A549 (cell line): ENCODE data around the gene THAP4. TPM values are rescaled to one million over a fixed set of nuclear protein-coding genes. Genes with fewer than 3 reads are reported as not detected.

Experiments used
- ATAC-seq, 2 experiments: fragments of 200-7000 bp in 1 of 2; fragments of >200 bp in 1 of 2; cut with Nextera tagmentation in 1 of 2; cut with Tn5 transposase in 1 of 2; 3 replicates each; pipeline versions ENCODE4 v1.8.0 to v1.9.1; 2018 to 2020; ENCODE audit warnings: mild to moderate bottlenecking in 1 of 2, moderate library complexity in 1 of 2
- CTCF ChIA-PET: fragments of 300-600 bp; sonication (Branson Sonifier 250); formaldehyde crosslinking; extraction: SDS; loops from one replicate; lab custom pipeline; 2021; ENCODE audit warnings: antibody characterized with exemption, inconsistent platforms; lab: Yijun Ruan, JAX
- POLR2A ChIA-PET: fragments of 350-600 bp; formaldehyde crosslinking; extraction: SDS; loops from one replicate; lab custom pipeline; 2021; ENCODE audit warnings: antibody characterized with exemption, inconsistent platforms; lab: Yijun Ruan, JAX
- DNase-seq, 2 experiments: peaks; one replicate each; pipeline versions ENCODE4 v3.0.0 to v3.0.0-alpha.2; 2011 to 2016; ENCODE audit warnings: low read depth in 1 of 2, low spot score in 1 of 2
- FAIRE-seq: peaks from 2 replicates; lab custom pipeline; 2011; peaks lifted over from hg19 to GRCh38; lab: Jason Lieb, UNC
- H3K27ac ChIP-seq, 2 experiments: fragments of >200 bp; sonication (Bioruptor Twin); formaldehyde crosslinking; 3 replicates each; pipeline ENCODE4 v1.5.1; 2016 to 2017
- H3K4me1 ChIP-seq: fragments of >200 bp; sonication (Bioruptor Twin); formaldehyde crosslinking; 3 replicates; pipeline ENCODE4 v1.6.1; 2016
- H3K4me2 ChIP-seq: fragments of >200 bp; sonication (Bioruptor Twin); formaldehyde crosslinking; 3 replicates; pipeline ENCODE4 v1.6.1; 2016
- H3K4me3 ChIP-seq: fragments of >200 bp; sonication (Bioruptor Twin); formaldehyde crosslinking; 3 replicates; pipeline ENCODE4 v1.5.1; 2016
- H3K9me3 ChIP-seq: fragments of >200 bp; sonication (Bioruptor Twin); formaldehyde crosslinking; 3 replicates; pipeline ENCODE4 v1.6.1; 2016
- CBX2 ChIP-seq: fragments of 200-600 bp; sonication (generic); IDR thresholded peaks from 2 replicates; pipeline ENCODE4 v1.6.1; 2016; ENCODE audit warnings: low read depth, mild to moderate bottlenecking, borderline replicate concordance
- CHD4 ChIP-seq: fragments of 200-600 bp; sonication (generic); IDR thresholded peaks from 2 replicates; pipeline ENCODE4 v1.6.1; 2016; ENCODE audit warnings: antibody characterized with exemption, mild to moderate bottlenecking, borderline replicate concordance
- ESRRA ChIP-seq: fragments of 150-350 bp; IDR thresholded peaks from 2 replicates; pipeline ENCODE4 v1.6.1; 2014; ENCODE audit warnings: mild to moderate bottlenecking, low read length, borderline replicate concordance
- FOSB ChIP-seq: fragments of 250-450 bp; sonication (Bioruptor Pico); IDR thresholded peaks from 2 replicates; pipeline ENCODE4 v1.5.0; 2020; ENCODE audit warnings: mild to moderate bottlenecking, moderate library complexity
- FOSL2 ChIP-seq, 2 experiments: fragments of 450-650 bp in 1 of 2; fragments of >200 bp in 1 of 2; sonication (Bioruptor Twin) in 1 of 2; formaldehyde crosslinking; IDR thresholded peaks; 2 replicates each; pipeline versions ENCODE4 v1.5.0 to v1.6.1; 2016 to 2020; ENCODE audit warnings: mild to moderate bottlenecking in 1 of 2, moderate library complexity in 1 of 2
- HDAC2 ChIP-seq: fragments of 200-600 bp; sonication (generic); IDR thresholded peaks from 2 replicates; pipeline ENCODE4 v1.6.1; 2016
- HOXB13 ChIP-seq: fragments of 250-450 bp; sonication (Bioruptor Pico); IDR thresholded peaks from 2 replicates; pipeline ENCODE4 v1.5.0; 2020; ENCODE audit warnings: low read depth, mild to moderate bottlenecking, moderate library complexity
- MAFK ChIP-seq: fragments of 450-650 bp; IDR thresholded peaks from 2 replicates; pipeline ENCODE4 v1.6.1; 2014; ENCODE audit not compliant: partially characterized antibody
- MYC ChIP-seq: IDR thresholded peaks from 2 replicates; pipeline ENCODE4 v1.6.1; 2012; ENCODE audit warnings: mild to moderate bottlenecking, inconsistent platforms, low read length, improper control_type of control experiment, borderline replicate concordance
- NPAS2 ChIP-seq: fragments of 250-450 bp; sonication (Bioruptor Pico); IDR thresholded peaks from 2 replicates; pipeline ENCODE4 v1.8.0; 2022; ENCODE audit warnings: mild to moderate bottlenecking, moderate library complexity, borderline replicate concordance
- NR3C1 ChIP-seq: fragments of >200 bp; sonication (Bioruptor Twin); formaldehyde crosslinking; IDR thresholded peaks from 3 replicates; pipeline ENCODE4 v1.6.1; 2017
- PHF8 ChIP-seq: fragments of 200-600 bp; sonication (generic); IDR thresholded peaks from 2 replicates; pipeline ENCODE4 v1.6.1; 2016; ENCODE audit warnings: low read depth, mild to moderate bottlenecking, antibody characterized with exemption, moderate library complexity, borderline replicate concordance
- POLR2AphosphoS2 ChIP-seq: conservative IDR thresholded peaks from 2 replicates; pipeline ENCODE4 v1.6.1; 2012; ENCODE audit warnings: low read length, improper control_type of control experiment, inconsistent platforms
- RCOR1 ChIP-seq: fragments of 150-350 bp; IDR thresholded peaks from 2 replicates; pipeline ENCODE4 v1.6.1; 2014; ENCODE audit warnings: antibody characterized with exemption, low read length, low read depth
- SMC3 ChIP-seq: fragments of >200 bp; sonication (Bioruptor Twin); formaldehyde crosslinking; IDR thresholded peaks from 3 replicates; pipeline ENCODE4 v1.6.1; 2018; ENCODE audit warnings: inconsistent platforms
- ZC3H11A ChIP-seq: fragments of 450-650 bp; IDR thresholded peaks from 2 replicates; pipeline ENCODE4 v1.6.1; 2014; ENCODE audit warnings: antibody characterized with exemption, mild to moderate bottlenecking
- ZSCAN20 ChIP-seq: fragments of 250-450 bp; sonication (Bioruptor Pico); IDR thresholded peaks from 2 replicates; pipeline ENCODE4 v1.8.0; 2022; ENCODE audit warnings: mild to moderate bottlenecking, moderate library complexity
- WGBS: methylation state at CpG from one replicate; pipeline ENCODE4 v1.1.6; 2017; ENCODE audit errors: missing lambda C conversion rate; 5-methylcytosine and 5-hydroxymethylcytosine counted together
- polyA plus RNA-seq, 4 experiments: library from polyadenylated mRNA; depleted of rRNA in 3 of 4; stranded (reverse); fragments of >200 nt; fragmentation: RNase III in 1 of 4; extraction: RNeasy Plus Mini Kit Qiagen cat#74134 plus additional on column Dnase treatment in 1 of 4; gene quantifications; 2 replicates in 3 of 4; 3 replicates in 1 of 4; pipeline ENCODE4 v1.2.3, GENCODE V29; 2011 to 2017
- TF ChIP-seq, protein P1 (sequence below): fragments of 200-600 bp; sonication (generic); IDR thresholded peaks from 2 replicates; pipeline ENCODE4 v1.6.1; 2016; ENCODE audit warnings: antibody characterized with exemption, mild to moderate bottlenecking, moderate library complexity
- TF ChIP-seq, protein P2 (sequence below): fragments of >200 bp; sonication (Bioruptor Twin); formaldehyde crosslinking; IDR thresholded peaks from 3 replicates; pipeline ENCODE4 v1.5.1; 2016
- TF ChIP-seq, protein P3 (sequence below): fragments of 150-350 bp; IDR thresholded peaks from 2 replicates; pipeline ENCODE4 v1.6.1; 2014; ENCODE audit warnings: low read depth, mild to moderate bottlenecking, low read length
- TF ChIP-seq, protein P4 (sequence below): IDR thresholded peaks from 2 replicates; pipeline ENCODE4 v1.6.1; 2012

The THAP4 gene
- polyA plus RNA-seq, 2 of the 4 experiments (the other 2 are of a cell fraction) = 36.1 to 51.0 TPM

DNA sequence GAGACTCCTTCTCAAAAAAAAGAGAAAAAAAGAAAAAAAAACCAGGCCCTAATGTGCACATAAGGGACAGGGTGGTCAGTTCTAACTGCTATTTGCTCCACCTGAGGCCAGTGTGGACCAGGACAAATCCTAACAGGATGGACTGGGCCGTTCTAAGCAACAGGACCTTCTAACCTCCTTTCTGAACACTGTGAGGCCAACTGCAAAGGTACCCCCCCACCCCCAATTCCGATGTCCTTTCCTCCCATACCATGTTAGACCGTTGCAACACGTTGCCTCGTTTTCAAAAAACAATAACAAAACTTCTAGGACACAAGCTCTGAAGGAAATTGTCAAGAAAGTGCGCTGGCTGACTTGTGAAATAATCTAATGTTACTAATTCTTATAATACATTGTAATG is 1.2 kb downstream of the THAP4 start:
- WGBS = 11% methylated on average over 6 of the region's 6 CpGs
- POLR2A ChIA-PET = no interaction called here
- Histone ChIP-seq H3K4me3 (peak overlapping the region; percentile 88), H3K4me2 (peak overlapping the region; percentile 92), H3K27ac (peak overlapping the region; percentile 96 to 100), H3K4me1 (peaks cover 21% of the 10 kb centered on the region), H3K9me3 (no peaks in the 10 kb centered on the region)
- DNase-seq = peak in 1 of 2 experiments; percentile 18
- TF ChIP-seq, protein P1, sequence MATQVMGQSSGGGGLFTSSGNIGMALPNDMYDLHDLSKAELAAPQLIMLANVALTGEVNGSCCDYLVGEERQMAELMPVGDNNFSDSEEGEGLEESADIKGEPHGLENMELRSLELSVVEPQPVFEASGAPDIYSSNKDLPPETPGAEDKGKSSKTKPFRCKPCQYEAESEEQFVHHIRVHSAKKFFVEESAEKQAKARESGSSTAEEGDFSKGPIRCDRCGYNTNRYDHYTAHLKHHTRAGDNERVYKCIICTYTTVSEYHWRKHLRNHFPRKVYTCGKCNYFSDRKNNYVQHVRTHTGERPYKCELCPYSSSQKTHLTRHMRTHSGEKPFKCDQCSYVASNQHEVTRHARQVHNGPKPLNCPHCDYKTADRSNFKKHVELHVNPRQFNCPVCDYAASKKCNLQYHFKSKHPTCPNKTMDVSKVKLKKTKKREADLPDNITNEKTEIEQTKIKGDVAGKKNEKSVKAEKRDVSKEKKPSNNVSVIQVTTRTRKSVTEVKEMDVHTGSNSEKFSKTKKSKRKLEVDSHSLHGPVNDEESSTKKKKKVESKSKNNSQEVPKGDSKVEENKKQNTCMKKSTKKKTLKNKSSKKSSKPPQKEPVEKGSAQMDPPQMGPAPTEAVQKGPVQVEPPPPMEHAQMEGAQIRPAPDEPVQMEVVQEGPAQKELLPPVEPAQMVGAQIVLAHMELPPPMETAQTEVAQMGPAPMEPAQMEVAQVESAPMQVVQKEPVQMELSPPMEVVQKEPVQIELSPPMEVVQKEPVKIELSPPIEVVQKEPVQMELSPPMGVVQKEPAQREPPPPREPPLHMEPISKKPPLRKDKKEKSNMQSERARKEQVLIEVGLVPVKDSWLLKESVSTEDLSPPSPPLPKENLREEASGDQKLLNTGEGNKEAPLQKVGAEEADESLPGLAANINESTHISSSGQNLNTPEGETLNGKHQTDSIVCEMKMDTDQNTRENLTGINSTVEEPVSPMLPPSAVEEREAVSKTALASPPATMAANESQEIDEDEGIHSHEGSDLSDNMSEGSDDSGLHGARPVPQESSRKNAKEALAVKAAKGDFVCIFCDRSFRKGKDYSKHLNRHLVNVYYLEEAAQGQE = no peak
- no peak for TF ChIP-seq NR3C1
- TF ChIP-seq HDAC2 = no peak
- TF ChIP-seq ESRRA = no peak
- TF ChIP-seq, protein P2, sequence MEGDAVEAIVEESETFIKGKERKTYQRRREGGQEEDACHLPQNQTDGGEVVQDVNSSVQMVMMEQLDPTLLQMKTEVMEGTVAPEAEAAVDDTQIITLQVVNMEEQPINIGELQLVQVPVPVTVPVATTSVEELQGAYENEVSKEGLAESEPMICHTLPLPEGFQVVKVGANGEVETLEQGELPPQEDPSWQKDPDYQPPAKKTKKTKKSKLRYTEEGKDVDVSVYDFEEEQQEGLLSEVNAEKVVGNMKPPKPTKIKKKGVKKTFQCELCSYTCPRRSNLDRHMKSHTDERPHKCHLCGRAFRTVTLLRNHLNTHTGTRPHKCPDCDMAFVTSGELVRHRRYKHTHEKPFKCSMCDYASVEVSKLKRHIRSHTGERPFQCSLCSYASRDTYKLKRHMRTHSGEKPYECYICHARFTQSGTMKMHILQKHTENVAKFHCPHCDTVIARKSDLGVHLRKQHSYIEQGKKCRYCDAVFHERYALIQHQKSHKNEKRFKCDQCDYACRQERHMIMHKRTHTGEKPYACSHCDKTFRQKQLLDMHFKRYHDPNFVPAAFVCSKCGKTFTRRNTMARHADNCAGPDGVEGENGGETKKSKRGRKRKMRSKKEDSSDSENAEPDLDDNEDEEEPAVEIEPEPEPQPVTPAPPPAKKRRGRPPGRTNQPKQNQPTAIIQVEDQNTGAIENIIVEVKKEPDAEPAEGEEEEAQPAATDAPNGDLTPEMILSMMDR = no peak
- TF ChIP-seq SMC3 = no peak
- TF ChIP-seq CBX2 = no peak
- CTCF ChIA-PET = interaction anchor here (0.6 kb wide), 1 partner anchor 722 kb away, joined by 3 read pairs; no protein-coding TSS in a partner anchor
- peak in 1 of 2 experiments; percentile 3; a peak in 2 of 6 replicates for ATAC-seq
- FAIRE-seq = no peak

DNA sequence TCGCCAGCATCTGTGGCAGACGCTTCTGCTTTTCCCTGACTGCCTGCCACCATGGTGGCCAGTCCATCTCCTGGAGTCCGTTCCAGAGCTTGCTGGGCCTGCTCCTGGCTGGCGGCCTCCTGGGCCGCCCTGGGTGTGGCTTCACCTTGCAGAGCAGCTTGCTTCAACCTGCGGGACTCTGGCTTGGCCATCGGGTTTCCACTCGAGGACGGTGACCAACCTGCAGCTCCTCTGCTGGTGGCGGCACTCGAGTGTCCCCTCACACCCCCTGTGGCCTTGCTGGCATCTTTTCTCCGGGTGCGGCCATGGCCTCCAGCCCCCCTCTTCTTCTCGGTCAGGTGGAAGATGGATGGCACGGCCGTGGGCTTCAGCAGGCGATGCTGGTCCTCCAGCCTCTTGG is 3.4 kb downstream of the THAP4 start:
- DNase-seq (no peak), FAIRE-seq (no peak), ATAC-seq (no peak)
- Histone ChIP-seq H3K4me1 (peaks cover 13% of the 10 kb centered on the region), H3K27ac (no peak overlapping the region), H3K9me3 (no peaks in the 10 kb centered on the region), H3K4me3 (no peak overlapping the region), H3K4me2 (no peak overlapping the region)
- ChIA-PET POLR2A (no interaction called here), CTCF (interaction anchor here (0.6 kb wide), 1 partner anchor 311 kb away, joined by 4 read pairs; no protein-coding TSS in a partner anchor)
- WGBS = 96% methylated on average over 14 of the region's 17 CpGs
- TF ChIP-seq POLR2AphosphoS2 = no peak
- TF ChIP-seq PHF8 = no peak
- TF ChIP-seq FOSL2 (IDR thresholded peaks at IDR 0.05) = no peak
- no peak for TF ChIP-seq FOSL2 (CRISPR knock-in tag; IDR thresholded peaks at IDR 0.05)
- TF ChIP-seq ZC3H11A = no peak
- TF ChIP-seq CBX2 = no peak
- TF ChIP-seq NR3C1 = no peak
- TF ChIP-seq NPAS2 (CRISPR knock-in tag) = no peak
- TF ChIP-seq, protein P3, sequence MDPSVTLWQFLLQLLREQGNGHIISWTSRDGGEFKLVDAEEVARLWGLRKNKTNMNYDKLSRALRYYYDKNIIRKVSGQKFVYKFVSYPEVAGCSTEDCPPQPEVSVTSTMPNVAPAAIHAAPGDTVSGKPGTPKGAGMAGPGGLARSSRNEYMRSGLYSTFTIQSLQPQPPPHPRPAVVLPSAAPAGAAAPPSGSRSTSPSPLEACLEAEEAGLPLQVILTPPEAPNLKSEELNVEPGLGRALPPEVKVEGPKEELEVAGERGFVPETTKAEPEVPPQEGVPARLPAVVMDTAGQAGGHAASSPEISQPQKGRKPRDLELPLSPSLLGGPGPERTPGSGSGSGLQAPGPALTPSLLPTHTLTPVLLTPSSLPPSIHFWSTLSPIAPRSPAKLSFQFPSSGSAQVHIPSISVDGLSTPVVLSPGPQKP = no peak
- TF ChIP-seq ZSCAN20 (CRISPR knock-in tag) = no peak
- TF ChIP-seq SMC3 = no peak

DNA sequence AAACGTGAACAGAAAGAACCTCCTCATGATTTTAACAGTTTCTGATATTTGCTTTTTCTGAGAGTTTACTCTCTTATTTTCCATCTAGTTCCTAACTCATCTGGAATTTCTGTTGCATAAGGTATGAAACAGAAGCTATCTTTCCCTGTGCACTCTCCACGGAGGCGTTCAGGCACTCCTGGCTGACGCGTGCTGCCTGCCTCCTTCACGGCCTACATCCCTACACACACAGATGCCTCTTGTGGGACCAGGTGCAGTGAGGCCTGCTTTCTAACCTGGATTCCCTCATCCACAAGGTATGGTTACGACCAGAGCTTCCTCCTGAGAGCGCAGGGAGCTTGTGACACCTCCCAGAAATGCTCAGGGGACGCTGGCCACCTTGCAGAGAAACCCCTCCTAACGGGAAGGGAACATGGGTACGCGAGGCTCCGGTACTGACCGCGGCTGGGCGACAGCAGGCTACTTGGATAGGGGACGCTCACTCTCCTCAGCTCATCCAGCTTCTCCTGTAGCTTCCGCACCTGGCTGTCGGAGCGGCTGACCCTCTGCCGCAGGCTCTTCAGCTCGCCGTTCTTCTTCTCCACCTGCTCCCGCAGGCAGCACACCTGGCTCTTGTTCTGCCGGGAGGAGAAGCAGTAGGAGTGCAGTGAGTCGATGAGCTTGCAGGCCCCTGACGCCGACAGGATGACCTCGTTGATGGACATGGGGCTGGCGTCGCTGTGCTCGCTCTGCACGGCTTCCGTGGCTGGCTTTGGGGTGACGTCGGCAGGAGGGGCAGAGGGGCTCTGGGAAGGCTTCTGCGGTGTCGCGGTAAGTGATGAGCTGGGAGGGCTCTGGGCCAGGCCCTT is 4.3 kb downstream of the THAP4 start:
- ATAC-seq (no peak), DNase-seq (no peak), FAIRE-seq (no peak)
- peaks cover 10% of the 10 kb centered on the region; the same call in 2 of the 3 replicates for H3K4me1 ChIP-seq
- no peaks in the 10 kb centered on the region for H3K9me3 ChIP-seq
- POLR2A ChIA-PET = no interaction called here
- H3K4me3 ChIP-seq = no peak overlapping the region
- CTCF ChIA-PET = interaction anchor here (0.6 to 0.7 kb wide), 3 partner anchors 11 to 310 kb away, joined by 3 to 4 read pairs (median 3); no protein-coding TSS in a partner anchor
- 96% methylated on average over 39 of the region's 39 CpGs for WGBS
- no peak overlapping the region for H3K27ac ChIP-seq
- H3K4me2 ChIP-seq = no peak overlapping the region
- TF ChIP-seq FOSB (CRISPR knock-in tag) (no peak), FOSL2 (IDR thresholded peaks at IDR 0.05) (no peak), FOSL2 (CRISPR knock-in tag; IDR thresholded peaks at IDR 0.05) (no peak), SMC3 (no peak), RCOR1 (no peak), CHD4 (no peak), MAFK (no peak), MYC (no peak), HOXB13 (CRISPR knock-in tag) (no peak)
- TF ChIP-seq, protein P3 = no peak
- TF ChIP-seq, protein P4, sequence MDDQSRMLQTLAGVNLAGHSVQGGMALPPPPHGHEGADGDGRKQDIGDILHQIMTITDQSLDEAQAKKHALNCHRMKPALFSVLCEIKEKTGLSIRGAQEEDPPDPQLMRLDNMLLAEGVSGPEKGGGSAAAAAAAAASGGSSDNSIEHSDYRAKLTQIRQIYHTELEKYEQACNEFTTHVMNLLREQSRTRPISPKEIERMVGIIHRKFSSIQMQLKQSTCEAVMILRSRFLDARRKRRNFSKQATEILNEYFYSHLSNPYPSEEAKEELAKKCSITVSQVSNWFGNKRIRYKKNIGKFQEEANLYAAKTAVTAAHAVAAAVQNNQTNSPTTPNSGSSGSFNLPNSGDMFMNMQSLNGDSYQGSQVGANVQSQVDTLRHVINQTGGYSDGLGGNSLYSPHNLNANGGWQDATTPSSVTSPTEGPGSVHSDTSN = no peak
